DOHH2 (cell line): Measurements from ENCODE around the gene ITPKB.

Experiments
- H3F3A ChIP-seq: fragments of 200-600 bp; sonication (generic), shearing (Covaris generic); 2 replicates; pipeline ENCODE4 v1.6.0; 2016; ENCODE audit warnings: antibody characterized with exemption, mild to moderate bottlenecking; ENCODE audit not compliant: control insufficient read depth, insufficient read depth
- H3K27ac ChIP-seq: fragments of 200-600 bp; sonication (generic); 2 replicates; pipeline ENCODE4 v1.5.1; 2014; ENCODE audit warnings: low read depth, mild to moderate bottlenecking, low read length, moderate library complexity
- H3K27me3 ChIP-seq: fragments of 200-600 bp; sonication (generic); 2 replicates; pipeline ENCODE4 v1.6.1; 2014; ENCODE audit warnings: mild to moderate bottlenecking, low read length, mixed read lengths; ENCODE audit not compliant: control insufficient read depth
- H3K36me3 ChIP-seq: fragments of 200-600 bp; sonication (generic); 2 replicates; pipeline ENCODE4 v1.6.1; 2014; ENCODE audit warnings: mild to moderate bottlenecking, low read length, moderate library complexity, mixed read lengths; ENCODE audit not compliant: control insufficient read depth
- H3K4me1 ChIP-seq: fragments of 200-600 bp; sonication (generic); 2 replicates; pipeline ENCODE4 v1.6.1; 2014; ENCODE audit warnings: mild to moderate bottlenecking, low read length, mixed read lengths; ENCODE audit not compliant: control insufficient read depth
- H3K4me2 ChIP-seq: fragments of 200-600 bp; sonication (generic); 2 replicates; pipeline ENCODE4 v1.6.0; 2014; ENCODE audit warnings: mild to moderate bottlenecking, low read length, moderate library complexity
- H3K4me3 ChIP-seq: fragments of 200-600 bp; sonication (generic); 2 replicates; pipeline ENCODE4 v1.5.1; 2014; ENCODE audit warnings: mild to moderate bottlenecking, low read length, mixed read lengths
- H3K79me2 ChIP-seq: fragments of 200-600 bp; sonication (generic); 2 replicates; pipeline ENCODE4 v1.6.1; 2014; ENCODE audit warnings: mild to moderate bottlenecking, low read length, mixed read lengths; ENCODE audit not compliant: control insufficient read depth
- H3K9me2 ChIP-seq: fragments of 200-600 bp; sonication (generic); replicated peaks from 2 replicates; pipeline ENCODE4 v1.6.1; 2014; ENCODE audit warnings: mild to moderate bottlenecking, low read length, mixed read lengths; ENCODE audit not compliant: control insufficient read depth
- H3K9me3 ChIP-seq: fragments of 200-600 bp; sonication (generic); 2 replicates; pipeline ENCODE4 v1.6.1; 2014; ENCODE audit warnings: antibody characterized with exemption, low read length, mixed read lengths; ENCODE audit not compliant: control insufficient read depth, insufficient read depth
- H4K20me1 ChIP-seq: fragments of 200-600 bp; sonication (generic); 2 replicates; pipeline ENCODE4 v1.6.0; 2014; ENCODE audit warnings: low read depth, mild to moderate bottlenecking, antibody characterized with exemption, low read length, moderate library complexity; ENCODE audit not compliant: control insufficient read depth, insufficient read depth
- EZH2phosphoT487 ChIP-seq: fragments of 200-600 bp; sonication (generic); IDR thresholded peaks from 2 replicates; pipeline ENCODE4 v1.6.1; 2017; ENCODE audit warnings: borderline replicate concordance, mild to moderate bottlenecking, antibody characterized with exemption, low read length, moderate library complexity, mixed read lengths
- TF ChIP-seq, protein P1 (sequence below): fragments of 200-600 bp; sonication (generic); IDR thresholded peaks from one replicate; pipeline ENCODE4 v1.5.1; 2014; ENCODE audit warnings: antibody characterized with exemption, mild to moderate bottlenecking, low read depth, low read length; ENCODE audit not compliant: poor library complexity, severe bottlenecking

Gene ITPKB

DNA sequence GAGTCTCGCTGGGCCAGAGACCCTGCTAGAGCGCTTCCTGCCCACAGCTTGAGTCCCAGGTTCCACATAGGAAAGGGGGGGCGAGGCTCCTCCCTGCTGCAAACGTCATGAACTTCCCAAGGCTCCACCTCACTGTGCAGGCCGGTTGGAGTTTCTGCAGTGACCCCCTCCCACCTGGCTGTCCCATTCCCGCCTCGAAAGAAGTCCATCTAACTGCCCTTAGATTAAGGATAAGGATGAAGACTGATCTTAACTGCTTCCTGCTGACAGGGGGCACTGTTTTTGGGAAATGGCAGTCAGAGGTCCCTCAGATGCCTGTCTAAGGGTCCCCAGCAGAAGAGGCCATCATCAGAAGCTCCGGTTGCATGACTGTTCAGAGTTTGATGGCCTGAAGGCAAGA, 127.8 kb downstream of the ITPKB start:
- no peaks in the 10 kb centered on the region for H3K9me2 ChIP-seq
- H3K36me3 ChIP-seq = no peaks in the 10 kb centered on the region
- H3K4me3 ChIP-seq = no peak overlapping the region
- H3K4me2 ChIP-seq = no peak overlapping the region
- H3F3A ChIP-seq = no peaks in the 10 kb centered on the region
- no peak overlapping the region for H3K27ac ChIP-seq
- H3K9me3 ChIP-seq = no peaks in the 10 kb centered on the region
- peaks cover 4% of the 10 kb centered on the region; the same call in 1 of the 2 replicates for H3K4me1 ChIP-seq
- H3K27me3 ChIP-seq = peaks cover 10% of the 10 kb centered on the region
- H3K79me2 ChIP-seq = no peaks in the 10 kb centered on the region
- 0 out of 2 replicates have a peak, but pooled peaks cover 2% of the 10 kb centered on the region for H4K20me1 ChIP-seq
- TF ChIP-seq, protein P1, sequence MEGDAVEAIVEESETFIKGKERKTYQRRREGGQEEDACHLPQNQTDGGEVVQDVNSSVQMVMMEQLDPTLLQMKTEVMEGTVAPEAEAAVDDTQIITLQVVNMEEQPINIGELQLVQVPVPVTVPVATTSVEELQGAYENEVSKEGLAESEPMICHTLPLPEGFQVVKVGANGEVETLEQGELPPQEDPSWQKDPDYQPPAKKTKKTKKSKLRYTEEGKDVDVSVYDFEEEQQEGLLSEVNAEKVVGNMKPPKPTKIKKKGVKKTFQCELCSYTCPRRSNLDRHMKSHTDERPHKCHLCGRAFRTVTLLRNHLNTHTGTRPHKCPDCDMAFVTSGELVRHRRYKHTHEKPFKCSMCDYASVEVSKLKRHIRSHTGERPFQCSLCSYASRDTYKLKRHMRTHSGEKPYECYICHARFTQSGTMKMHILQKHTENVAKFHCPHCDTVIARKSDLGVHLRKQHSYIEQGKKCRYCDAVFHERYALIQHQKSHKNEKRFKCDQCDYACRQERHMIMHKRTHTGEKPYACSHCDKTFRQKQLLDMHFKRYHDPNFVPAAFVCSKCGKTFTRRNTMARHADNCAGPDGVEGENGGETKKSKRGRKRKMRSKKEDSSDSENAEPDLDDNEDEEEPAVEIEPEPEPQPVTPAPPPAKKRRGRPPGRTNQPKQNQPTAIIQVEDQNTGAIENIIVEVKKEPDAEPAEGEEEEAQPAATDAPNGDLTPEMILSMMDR = peak; percentile 30
- TF ChIP-seq EZH2phosphoT487 = no peak

DNA sequence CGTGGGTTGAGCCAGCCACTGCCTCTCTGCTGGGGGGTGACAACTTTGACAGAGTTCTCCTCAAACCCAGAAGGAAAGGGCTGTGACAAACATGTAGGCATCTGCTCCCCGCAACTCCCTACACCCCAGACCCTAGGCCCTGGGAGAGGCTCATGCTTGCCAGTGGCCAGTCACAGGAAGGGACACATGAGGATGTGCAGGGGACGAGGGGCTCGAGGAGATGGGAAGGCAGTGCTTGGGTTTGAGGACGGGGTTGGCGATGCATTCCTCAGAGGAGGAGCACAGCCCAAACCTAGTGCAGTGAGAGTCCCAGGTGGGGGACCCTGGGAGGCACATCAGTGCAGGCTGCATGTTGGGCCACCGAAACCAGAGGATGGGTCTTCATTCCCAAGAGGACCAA, 128.4 kb downstream of the ITPKB start:
- peaks cover 10% of the 10 kb centered on the region for H3K27me3 ChIP-seq
- H4K20me1 ChIP-seq = 0 out of 2 replicates have a peak, but pooled peaks cover 2% of the 10 kb centered on the region
- H3K9me2 ChIP-seq = no peaks in the 10 kb centered on the region
- H3K27ac ChIP-seq = no peak overlapping the region
- H3K4me1 ChIP-seq = peaks cover 4% of the 10 kb centered on the region; the same call in 1 of the 2 replicates
- H3K4me2 ChIP-seq = no peak overlapping the region
- TF ChIP-seq EZH2phosphoT487 = no peak
- TF ChIP-seq, protein P1 = no peak
- no peaks in the 10 kb centered on the region for H3K9me3 ChIP-seq
- H3K36me3 ChIP-seq = no peaks in the 10 kb centered on the region
- H3K4me3 ChIP-seq = no peak overlapping the region
- no peaks in the 10 kb centered on the region for H3K79me2 ChIP-seq
- H3F3A ChIP-seq = no peaks in the 10 kb centered on the region

DNA sequence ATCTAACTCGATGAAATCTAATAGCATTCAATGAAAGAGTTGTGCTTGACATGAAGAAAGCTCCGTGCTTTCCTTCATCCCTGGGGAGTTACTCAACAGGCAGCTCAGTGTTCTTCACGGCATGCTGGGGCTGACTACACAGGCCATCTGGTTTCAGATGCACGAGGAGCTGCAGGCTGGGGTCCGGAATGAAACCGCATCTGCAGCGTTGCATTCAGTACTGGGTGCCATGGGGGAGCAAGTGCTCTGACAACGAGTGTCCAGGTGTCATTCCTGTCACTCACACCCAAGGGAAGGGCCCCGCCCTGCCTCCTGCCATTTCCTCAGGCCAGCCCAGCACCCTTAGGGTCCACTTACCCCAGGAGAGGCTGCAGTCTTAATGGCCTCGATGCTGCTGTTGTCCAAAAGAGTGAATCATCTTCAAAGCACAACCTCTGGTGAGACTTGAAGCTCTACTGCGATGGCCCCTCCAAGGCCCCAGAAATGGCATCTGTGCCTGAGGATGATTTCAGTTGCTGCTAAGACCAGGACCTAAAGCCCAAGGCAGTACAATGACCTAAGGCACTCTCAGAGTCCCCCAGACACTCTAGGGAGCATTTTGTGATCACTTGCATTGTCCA, 129.1 kb downstream of the ITPKB start:
- Histone ChIP-seq H3F3A (no peaks in the 10 kb centered on the region), H3K27me3 (peaks cover 10% of the 10 kb centered on the region), H3K9me3 (no peaks in the 10 kb centered on the region), H3K4me2 (no peak overlapping the region), H3K79me2 (no peaks in the 10 kb centered on the region), H3K9me2 (no peaks in the 10 kb centered on the region), H3K4me1 (peaks cover 4% of the 10 kb centered on the region; the same call in 1 of the 2 replicates), H3K4me3 (no peak overlapping the region), H3K36me3 (no peaks in the 10 kb centered on the region), H3K27ac (no peak overlapping the region), H4K20me1 (0 out of 2 replicates have a peak, but pooled peaks cover 2% of the 10 kb centered on the region)
- no peak for TF ChIP-seq EZH2phosphoT487
- TF ChIP-seq, protein P1 = no peak
